GM21786 (cell line): Measurements from ENCODE around the gene ST13.
"Not testable (repeated sequence)": the region's sequence is repeated elsewhere in the genome, so short reads cannot be mapped to it uniquely, and the experiment has no call there.

Experiments
- ATAC-seq: cut with Tn5 transposase; IDR thresholded peaks from one replicate; pipeline ENCODE4 v1.9.1; 2021; ENCODE audit not compliant: unreplicated experiment

The ST13 gene

DNA sequence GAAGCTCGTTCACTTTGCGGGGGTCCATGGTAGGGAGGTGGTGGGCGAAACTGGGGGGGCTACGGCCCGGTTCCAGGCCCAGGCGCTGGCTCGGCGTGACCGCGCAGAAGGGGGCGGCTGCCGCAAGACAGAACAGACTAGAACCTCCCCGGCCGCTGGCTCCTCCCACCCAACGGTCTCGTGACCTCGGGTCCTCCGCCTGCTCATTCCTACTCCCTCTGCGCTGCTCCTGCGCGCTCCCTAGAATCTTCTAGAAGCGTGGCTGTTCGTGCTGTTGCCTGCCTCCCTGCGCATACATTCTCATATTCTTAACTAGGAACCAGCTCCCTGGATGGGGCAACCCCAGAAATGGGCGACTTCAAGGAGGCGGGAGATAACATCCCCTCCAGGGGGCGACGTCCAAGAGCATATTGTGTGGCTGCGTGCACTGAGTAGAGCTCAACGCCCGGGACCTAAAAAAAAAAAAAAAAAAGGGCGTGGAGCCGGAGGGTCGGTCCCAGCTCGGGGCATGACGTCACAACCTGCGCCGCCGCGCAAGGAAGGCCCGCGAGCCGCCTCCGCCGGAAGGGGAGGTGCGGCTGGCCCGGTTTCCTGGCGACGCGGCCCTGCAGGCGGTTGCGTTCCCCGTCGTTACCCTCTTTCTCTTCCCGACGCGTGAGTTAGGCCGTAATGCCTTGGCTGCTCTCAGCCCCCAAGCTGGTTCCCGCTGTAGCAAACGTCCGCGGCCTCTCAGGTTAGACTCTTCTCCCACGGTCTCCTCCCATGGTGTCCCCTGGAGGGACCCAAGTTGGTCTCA is at the start of gene ST13, which contains the start of gene XPNPEP3:
Gene ST13, minus strand, starts transcription at position 127 of the 796 bp plus-strand sequence. Its CDS starts 99 bp downstream, at position 28.
Gene XPNPEP3, plus strand, starts transcription at position 636 of the 796 bp plus-strand sequence. Its CDS starts 34 bp downstream, at position 670.
- peak; percentile 85 for ATAC-seq

DNA sequence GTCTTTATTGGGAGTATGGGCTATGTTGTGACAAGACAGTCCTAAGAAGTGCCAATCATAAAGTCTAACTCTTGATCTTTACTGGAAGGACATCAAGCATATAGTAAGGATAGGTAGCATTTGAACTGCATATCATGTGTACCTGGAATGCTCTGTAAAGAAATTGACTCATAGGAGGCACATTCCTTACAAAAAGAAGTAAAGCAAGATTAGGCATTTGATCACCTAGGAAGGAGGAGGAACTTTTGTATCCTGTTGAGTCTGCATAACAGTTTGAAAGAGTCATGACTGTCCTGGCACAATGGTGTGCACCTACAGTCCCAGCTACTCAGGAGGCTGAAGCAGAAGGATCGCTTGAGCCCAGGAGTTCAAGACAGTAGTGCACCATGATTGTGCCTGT is 47.7 kb upstream of the ST13 start:
- ATAC-seq, result no peak

DNA sequence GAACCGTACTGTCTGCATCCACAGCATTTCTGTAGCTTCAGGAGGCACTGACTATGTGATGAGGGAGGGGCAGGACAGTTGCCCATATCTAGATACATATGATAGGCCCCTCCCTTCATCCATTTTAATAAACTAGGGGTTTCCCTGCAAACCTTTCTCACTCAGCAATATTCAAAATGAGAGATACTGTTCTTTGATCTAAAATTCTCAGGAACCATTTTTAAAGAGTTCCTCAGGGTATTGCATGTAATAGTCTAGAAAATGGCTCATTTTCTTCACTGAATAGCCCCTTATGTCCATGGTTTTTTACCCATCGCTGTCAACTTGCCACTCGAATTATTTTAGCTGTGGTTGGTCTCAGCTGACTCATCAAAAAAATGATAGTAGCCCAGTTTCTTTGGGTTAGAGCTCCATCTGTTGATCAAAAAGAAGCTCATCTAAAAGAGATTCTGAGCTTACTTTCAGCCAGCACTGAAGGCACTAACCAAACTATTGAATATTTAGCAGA is 42.5 kb upstream of the ST13 start:
- ATAC-seq, result no peak

DNA sequence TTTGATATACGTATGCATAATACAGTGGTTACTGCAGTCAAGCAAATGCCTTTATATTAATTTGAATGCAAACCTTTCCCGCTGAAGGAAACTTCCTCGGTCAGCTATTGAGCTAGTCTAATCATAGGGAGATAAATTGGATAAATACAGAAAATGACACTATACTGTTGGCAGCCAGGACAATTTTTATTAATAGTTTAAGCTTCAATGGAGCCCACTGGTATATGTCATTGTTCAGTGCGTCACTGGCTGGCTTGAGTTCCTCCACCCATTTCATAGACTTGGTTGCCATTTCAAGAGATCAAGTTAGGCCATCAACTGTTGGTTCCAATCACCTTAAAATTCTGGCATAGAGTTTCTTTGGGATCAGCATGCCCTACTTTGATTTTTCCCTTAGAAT is 38.0 kb upstream of the ST13 start:
- ATAC-seq, result no peak

DNA sequence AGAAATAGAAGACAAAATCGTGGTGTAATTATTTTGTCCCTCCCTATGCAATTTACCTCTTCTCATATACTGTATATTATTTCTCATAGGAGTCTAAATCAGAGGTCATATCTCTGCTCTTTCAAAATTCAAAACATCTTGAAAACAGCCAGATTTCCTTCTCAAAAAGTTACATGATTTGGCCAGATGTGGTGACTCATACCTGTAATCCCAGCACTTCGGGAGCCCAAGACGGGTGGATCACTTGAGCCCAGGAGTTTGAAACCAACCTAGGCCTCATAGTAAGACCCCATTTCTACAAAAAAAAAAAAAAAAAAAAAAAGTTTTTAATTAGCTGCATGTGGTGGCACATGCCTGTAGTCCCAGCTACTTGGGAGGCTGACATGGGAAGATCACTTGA is 34.4 kb upstream of the ST13 start:
- ATAC-seq, result no peak

DNA sequence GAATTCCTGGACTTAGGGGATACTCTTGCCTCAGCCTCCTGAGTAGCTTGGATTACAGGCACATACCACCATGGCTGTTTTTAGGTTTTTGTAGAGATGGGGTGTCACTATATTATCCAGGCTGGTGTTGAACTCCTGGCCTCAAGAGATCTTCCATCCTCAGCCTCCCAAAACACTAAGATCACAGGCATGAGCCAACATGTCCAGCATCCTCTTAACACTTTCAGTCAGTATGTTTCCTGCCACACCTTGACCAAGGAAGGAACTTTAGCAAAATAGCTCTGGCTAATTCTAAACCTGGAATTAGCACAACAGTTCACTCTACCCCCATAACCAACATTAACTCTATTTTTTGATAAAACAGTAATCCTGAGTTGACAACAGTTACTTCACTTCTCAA is 32.7 kb upstream of the ST13 start:
- no peak for ATAC-seq

DNA sequence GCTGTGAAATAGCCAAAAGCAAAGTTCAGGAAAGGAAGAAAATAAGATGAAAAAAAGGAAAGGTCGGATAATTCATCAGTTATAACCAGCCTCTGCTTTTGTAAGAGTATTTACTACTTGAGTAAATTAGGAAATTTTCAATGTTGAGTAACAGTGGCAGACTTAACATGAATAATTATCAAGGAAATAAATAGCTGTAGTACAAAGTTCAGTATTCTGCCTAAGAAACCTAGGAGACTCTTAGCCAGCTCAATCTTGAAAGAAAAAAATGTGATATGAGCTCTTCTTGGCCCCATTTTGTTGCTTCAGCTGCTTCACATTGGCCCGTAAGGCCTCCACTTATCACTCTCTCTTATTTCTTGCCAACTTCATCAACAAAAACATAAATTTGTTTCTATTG is 22.5 kb upstream of the ST13 start:
- ATAC-seq, result no peak

DNA sequence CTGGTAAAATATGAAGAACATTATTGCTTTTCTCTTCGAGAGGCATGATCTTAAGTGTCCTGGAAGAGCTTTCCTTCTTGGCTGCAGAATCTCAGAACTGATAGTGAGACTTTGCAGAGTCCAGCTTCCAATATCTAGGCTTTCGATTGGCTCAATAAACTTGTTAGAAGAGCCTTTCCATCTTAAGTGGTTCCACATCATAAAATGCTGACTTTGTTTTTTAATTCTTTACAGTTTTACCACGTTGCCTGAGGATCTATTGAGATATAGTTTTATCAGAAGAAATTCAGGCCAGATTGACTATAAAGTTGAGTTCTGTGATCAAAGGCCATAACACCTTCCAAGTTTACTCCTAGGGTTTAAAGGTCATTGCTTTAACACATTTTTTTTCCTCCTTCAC is 21.0 kb upstream of the ST13 start:
- no peak for ATAC-seq

DNA sequence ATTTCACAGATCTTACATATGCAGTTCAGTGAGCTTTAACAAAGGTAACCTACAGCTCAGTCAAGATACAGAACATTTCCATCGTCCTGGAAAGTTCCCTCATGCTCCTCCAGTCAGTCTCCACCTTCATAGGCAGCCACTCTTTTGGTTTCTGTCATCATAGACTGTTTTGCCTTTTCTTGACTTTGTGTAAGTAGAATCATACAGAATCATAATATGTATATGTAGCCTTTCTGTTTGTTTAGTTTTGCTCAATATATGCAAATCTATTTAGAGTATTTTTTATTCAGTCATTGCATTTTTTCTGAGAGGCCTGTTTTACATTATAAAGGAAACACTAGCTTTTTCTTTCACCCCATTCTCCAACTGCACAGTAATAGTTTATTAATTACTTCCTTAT is 20.5 kb upstream of the ST13 start:
- ATAC-seq, result no peak

DNA sequence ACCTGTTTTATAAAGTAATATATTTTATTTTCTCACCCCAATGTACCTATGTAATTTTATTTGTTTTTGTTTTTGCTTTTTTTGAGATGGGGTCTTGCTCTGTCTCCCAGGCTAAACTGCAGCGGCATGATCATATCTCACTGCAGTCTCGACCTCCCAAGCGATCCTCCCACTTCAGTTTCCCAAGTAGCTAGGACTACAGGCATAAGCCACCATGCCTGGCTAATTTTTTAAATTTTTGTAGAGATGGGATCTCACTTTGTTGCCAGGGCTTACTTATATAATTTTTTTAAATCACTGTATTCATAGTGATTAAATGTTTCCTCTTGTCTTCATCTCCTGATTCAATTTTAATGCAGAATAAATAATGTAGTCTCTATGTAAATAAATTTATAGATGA is 18.7 kb upstream of the ST13 start:
- no peak for ATAC-seq

DNA sequence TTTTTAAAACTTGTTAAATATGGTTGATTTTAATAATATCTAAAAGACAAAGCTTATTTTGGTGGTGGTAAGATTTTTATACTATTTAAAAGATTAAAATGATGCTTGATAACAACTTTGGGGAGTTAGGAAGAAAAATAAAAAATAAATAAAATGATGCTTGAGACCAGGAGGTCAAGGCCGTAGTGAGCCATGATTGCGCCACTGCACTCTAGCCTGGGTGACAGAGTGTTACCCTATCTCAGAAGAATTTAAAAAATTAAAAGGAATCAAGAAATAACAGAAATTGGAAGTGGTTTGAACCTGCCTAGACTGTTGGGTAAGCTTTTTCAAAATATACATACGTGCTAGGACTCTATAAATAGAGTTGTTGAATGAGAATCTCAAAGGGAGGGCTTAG is 17.6 kb upstream of the ST13 start:
- ATAC-seq, result no peak

DNA sequence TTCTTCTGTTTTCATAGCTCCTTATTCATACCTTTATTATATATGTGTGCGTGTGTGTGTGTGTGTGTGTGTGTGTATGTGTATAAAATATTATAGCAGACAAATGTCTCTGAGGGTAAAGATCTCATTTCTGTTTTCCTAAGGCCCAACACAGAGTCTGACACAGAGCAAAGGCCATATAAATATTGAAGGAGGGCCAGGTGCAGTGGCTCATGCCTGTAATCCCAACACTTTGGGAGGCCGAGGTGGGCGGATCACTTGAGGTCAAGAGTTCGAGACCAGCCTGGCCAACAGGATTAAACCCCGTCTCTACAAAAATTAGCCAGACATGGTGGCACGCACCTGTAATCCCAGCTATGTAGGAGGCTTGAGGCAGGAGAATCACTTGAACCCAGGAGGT is 11.9 kb upstream of the ST13 start:
- not testable (repeated sequence) for ATAC-seq

DNA sequence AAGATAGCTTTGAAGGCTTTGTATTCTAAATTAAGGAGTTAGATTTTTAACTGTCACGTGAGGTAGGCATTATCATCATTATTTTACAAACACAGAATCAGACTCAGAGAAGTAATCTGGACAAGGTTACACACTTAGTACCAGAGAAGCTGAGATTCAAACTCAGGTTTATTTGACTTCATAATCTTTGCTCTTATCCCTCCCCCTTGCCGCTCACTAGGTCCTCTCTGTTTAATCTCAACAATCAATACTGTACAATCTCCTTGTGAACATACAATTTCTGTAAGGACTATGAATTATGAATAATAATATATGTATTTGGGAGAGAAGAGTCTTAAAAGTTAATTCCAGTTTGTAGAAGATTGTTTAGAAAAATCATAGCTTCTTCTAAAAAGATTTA is 10.7 kb upstream of the ST13 start:
- ATAC-seq, result no peak

DNA sequence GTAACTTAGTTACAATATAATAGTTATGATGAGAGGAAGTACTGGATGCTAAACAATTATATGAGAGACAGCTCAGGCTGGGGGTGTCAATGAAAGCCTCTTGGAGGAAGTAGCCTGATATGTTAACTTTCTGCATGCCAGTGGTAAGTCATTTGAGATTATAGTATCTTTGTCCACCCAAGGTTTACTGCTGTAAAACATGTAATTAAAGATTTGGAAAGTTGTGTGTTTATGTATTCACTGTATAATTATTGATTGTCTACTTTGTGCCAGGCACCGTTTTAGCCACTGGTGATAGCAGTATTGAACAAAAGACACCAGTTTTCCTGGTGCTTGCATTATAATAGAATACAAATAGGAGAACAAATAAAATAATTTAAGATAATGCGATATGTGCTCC is 6.1 kb upstream of the ST13 start:
- ATAC-seq, result no peak

DNA sequence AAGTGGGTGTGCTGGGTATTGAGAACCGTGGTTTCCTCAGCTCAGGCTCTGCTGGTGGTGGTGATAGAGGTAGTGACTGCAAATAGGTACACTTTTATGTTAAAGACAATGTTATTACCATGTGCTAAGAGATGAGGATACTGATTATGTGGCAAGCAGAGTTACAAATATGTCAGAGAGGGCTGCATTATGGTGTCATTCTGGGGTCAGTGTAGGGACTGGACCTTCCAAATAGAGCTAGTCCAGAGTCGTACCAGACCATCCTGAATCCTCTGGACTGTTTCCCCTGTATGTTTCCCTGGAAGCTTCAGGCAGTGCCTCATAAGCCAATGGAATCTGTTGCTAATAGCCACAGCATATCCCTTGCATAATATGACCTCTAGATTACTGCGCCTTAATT is 5.6 kb upstream of the ST13 start, which contains the start of gene DNAJB7:
Gene DNAJB7, minus strand, starts transcription at position 101 of the 400 bp plus-strand sequence. CDS start 119 bp downstream, outside the sequence.
- ATAC-seq, result no peak

DNA sequence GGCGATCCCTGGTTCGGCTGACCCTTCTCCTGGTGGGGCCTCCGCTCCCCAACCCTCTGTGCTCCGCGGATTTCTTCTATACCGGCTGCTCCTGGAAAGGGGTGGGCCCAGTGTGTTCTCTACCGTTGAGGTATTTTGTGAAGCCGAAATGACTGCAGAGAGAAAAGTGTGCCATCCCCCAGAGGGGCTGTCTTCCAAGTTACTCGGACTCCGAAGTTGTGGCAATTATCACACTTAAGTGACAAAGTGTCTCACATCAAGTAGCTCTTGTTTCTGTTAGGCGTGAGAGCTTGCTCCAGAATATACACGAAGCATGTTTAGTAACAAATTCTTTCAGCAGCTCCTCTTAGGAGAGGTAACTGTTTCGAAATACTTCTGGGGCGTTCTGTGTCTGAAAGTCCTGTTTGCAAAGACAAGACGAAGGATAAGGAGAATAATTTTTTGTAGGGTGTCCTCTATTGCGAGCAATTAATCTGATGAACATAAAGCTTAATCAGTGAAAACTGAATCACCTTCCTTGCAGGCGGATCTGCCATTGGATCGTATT is 943 bp upstream of the ST13 start:
- ATAC-seq, result no peak

DNA sequence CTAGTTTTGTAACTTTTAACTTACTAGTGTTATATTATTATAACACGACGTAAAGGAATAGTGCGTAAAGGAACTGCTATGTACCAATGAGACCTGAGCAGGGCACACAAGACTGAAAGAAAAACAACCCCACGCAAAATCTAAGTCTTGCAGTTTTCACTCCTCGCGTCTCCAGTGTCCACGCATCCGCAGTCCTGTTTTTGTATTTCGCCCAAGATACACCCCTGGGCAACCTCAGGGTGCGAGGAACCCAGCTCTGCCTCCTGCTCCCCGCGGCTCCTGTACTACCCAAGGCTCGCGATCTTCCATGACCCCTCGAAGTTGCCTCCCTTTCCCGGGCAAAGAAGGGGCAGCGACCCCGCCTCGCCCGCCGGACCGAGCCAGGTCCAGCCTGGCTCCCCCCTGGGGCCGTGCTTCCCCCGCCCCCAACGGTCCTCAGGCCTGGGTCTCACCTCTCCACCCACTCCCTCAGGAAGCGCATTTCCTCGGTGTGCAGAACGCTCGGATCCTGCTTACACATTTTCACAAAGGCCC is 393 bp downstream of the ST13 start:
- peak; percentile 5 for ATAC-seq

DNA sequence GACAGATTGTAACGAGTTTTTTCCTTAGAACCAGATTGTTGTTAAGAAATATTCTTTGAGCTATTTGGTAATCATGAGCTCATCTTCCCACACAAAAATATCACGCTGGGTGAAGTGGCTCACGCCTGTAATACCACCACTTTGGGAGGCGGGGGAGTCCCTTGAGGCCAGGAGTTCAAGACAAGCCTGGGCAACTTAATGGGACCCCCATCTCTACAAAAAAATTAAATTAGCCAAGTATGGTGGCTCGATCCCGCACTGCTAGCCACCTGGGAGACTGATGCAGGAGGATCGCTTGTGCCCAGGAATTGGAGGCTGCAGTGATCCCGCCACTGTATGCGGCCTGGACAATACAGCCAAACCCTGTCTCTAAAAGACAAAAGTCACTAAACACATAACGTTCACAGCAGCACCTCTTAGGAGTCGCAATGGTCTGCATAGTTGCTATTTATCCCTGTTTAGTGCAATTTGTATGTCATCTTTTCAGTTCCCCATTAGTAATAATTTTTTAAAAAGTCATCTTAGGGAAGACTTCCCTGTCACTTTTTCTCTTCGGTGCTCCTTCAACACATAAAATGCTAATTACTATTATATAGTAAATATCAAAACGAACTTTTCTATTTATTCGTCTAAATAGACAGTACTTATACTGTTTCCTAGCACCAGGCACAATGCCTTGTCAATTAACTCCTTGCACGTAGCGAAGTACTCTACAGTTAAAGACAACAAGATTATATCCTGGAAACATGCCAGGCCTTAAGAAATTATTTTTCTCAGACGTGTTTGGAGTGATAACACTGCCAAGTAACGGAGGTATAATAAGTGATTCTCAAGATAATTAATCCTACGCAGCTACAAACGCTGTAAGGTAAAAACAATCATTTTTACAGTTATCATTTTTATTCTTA is 1.1 kb downstream of the ST13 start:
- no peak for ATAC-seq

DNA sequence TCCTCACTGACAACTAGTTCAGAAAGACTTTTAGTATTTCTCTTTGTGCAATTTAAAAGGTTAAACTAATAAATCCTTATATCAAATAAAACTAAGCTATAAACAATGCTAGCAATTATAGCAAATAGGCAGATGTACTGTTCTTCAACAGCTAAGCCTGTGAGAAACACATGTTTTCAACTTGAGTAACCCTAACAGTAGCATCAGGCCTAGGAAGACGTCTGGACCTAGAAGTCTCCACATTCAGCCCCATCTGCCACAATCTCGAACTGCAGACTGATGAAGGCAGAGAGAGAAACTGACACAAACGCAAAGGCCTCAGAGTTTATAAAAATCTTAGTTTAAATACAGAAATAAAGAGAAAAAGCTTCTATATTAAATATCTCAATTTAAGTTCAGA is 2.5 kb downstream of the ST13 start:
- ATAC-seq, result no peak

DNA sequence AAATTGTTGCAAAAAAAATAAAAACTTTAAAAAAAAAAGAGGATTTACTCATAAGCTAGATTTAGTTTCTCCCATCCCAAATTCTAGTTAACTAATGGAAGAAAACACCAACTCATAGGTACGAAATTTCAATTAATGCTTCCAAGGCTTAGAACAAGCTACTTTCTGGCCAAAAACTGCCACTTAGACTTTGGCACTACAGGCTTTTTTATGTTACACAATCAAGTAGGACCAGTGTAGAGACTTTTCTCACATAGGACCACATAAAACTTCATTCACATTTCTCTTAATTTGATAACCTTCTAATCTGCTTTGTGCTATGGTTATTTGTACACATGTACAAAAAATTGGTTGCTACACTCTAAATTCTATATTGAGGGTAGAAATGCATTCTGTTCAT is 3.1 kb downstream of the ST13 start:
- no peak for ATAC-seq

DNA sequence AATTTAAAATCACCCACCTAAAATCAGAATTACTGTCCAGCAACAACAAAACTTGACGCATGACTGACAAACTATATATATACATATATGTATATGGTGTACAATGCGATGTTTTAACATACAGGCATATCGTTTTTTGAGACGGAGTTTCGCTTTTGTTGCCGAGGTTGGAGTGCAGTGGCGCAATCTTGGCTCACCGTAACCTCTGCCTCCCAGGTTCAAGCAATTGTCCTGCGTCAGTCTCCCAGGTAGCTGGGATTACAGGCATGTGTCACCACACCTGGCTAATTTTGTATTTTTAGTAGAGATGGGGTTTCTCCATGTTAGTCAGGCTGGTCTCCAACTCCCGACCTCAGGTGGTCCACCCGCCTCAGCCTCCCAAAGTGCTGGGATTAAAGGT is 10.6 kb downstream of the ST13 start:
- ATAC-seq, result not testable (repeated sequence)
